SU-DHL-6 (cell line): ENCODE measurements around the gene FRAS1.

Experiments
- H2AFZ ChIP-seq: fragments of 200-600 bp; sonication (generic); 2 replicates; pipeline ENCODE4 v1.6.1; 2014; ENCODE audit warnings: low read depth, mild to moderate bottlenecking, moderate library complexity, mixed read lengths, antibody characterized with exemption, low read length; ENCODE audit not compliant: severe bottlenecking
- H3F3A ChIP-seq: fragments of 200-600 bp; shearing (Covaris generic); 2 replicates; pipeline ENCODE4 v1.6.0; 2016; ENCODE audit warnings: antibody characterized with exemption, mild to moderate bottlenecking; ENCODE audit not compliant: insufficient read depth
- H3K27ac ChIP-seq: fragments of 200-600 bp; sonication (generic); 2 replicates; pipeline ENCODE4 v1.5.1; 2016; ENCODE audit warnings: low read depth, mild to moderate bottlenecking, low read length, moderate library complexity, mixed read lengths
- H3K27me3 ChIP-seq: fragments of 200-600 bp; sonication (generic), shearing (Covaris generic); 2 replicates; pipeline ENCODE4 v1.6.0; 2014; ENCODE audit warnings: mild to moderate bottlenecking, low read length
- H3K36me3 ChIP-seq: fragments of 200-600 bp; sonication (generic); 2 replicates; pipeline ENCODE4 v1.6.1; 2014; ENCODE audit warnings: mild to moderate bottlenecking, low read length, mixed read lengths
- H3K4me2 ChIP-seq: fragments of 300-600, 200-600 bp; shearing (Covaris generic), sonication (generic); 2 replicates; pipeline ENCODE4 v1.6.0; 2014; ENCODE audit warnings: low read length, low read depth, mild to moderate bottlenecking; ENCODE audit not compliant: poor library complexity, severe bottlenecking
- H3K4me3 ChIP-seq: fragments of 200-600 bp; sonication (generic); 2 replicates; pipeline ENCODE4 v1.5.1; 2014; ENCODE audit warnings: antibody characterized with exemption, low read length, mild to moderate bottlenecking, mixed read lengths; ENCODE audit not compliant: insufficient read depth, poor library complexity, severe bottlenecking
- H3K79me2 ChIP-seq: fragments of 200-600 bp; sonication (generic); 2 replicates; pipeline ENCODE4 v1.6.1; 2014; ENCODE audit warnings: mild to moderate bottlenecking, low read length, moderate library complexity; ENCODE audit not compliant: insufficient read depth
- H3K9ac ChIP-seq: fragments of 200-600 bp; sonication (generic); 2 replicates; pipeline ENCODE4 v1.7.0; 2014; ENCODE audit warnings: mild to moderate bottlenecking, low read length
- H3K9me2 ChIP-seq: fragments of 200-600 bp; sonication (generic); replicated peaks from 2 replicates; pipeline ENCODE4 v1.6.1; 2014; ENCODE audit warnings: low read length; ENCODE audit not compliant: insufficient read depth
- H3K9me3 ChIP-seq: fragments of 200-600 bp; sonication (generic); 2 replicates; pipeline ENCODE4 v1.6.1; 2014; ENCODE audit warnings: low read length, mixed read lengths; ENCODE audit not compliant: insufficient read depth
- H4K20me1 ChIP-seq: fragments of 200-600 bp; sonication (generic); 2 replicates; pipeline ENCODE4 v1.6.1; 2014; ENCODE audit warnings: low read depth, mild to moderate bottlenecking, antibody characterized with exemption, low read length, moderate library complexity, mixed read lengths
- CTCF ChIP-seq: fragments of 200-600 bp; sonication (generic); IDR thresholded peaks from one replicate; pipeline ENCODE4 v1.5.1; 2017; ENCODE audit warnings: antibody characterized with exemption, mild to moderate bottlenecking, low read length, moderate library complexity; ENCODE audit not compliant: insufficient read depth, poor library complexity, severe bottlenecking
- EZH2phosphoT487 ChIP-seq: fragments of 200-600 bp; sonication (generic), shearing (Covaris generic); conservative IDR thresholded peaks from 2 replicates; pipeline ENCODE4 v1.6.1; 2018; ENCODE audit warnings: mild to moderate bottlenecking, antibody characterized with exemption, low read length, moderate library complexity, mixed read lengths

Gene FRAS1

GRCh38 chr4:78185117-78185516 is 128.0 kb downstream of the FRAS1 start:
- H3F3A ChIP-seq: no peaks in the 10 kb centered on the region
- TF ChIP-seq CTCF: no peak
- no peak for TF ChIP-seq EZH2phosphoT487
- H3K4me2 ChIP-seq: no peak overlapping the region
- H3K4me3 ChIP-seq: no peak overlapping the region
- H3K9me3 ChIP-seq: no peaks in the 10 kb centered on the region
- H3K27me3 ChIP-seq: no peaks in the 10 kb centered on the region
- no peaks in the 10 kb centered on the region for H3K9me2 ChIP-seq
- no peaks in the 10 kb centered on the region for H3K79me2 ChIP-seq
- H3K36me3 ChIP-seq: no peaks in the 10 kb centered on the region
- H3K9ac ChIP-seq: no peak overlapping the region
- H4K20me1 ChIP-seq: no peaks in the 10 kb centered on the region
- no peak overlapping the region for H2AFZ ChIP-seq
- no peak overlapping the region for H3K27ac ChIP-seq

- TF ChIP-seq EZH2phosphoT487: no peak
- no peak for TF ChIP-seq CTCF
- Histone ChIP-seq H3K36me3 (no peaks in the 10 kb centered on the region), H4K20me1 (no peaks in the 10 kb centered on the region), H3K27ac (no peak overlapping the region), H3K9me3 (no peaks in the 10 kb centered on the region), H2AFZ (no peak overlapping the region), H3K27me3 (no peaks in the 10 kb centered on the region), H3K4me2 (no peak overlapping the region), H3K9me2 (no peaks in the 10 kb centered on the region), H3K4me3 (no peak overlapping the region), H3K79me2 (no peaks in the 10 kb centered on the region), H3K9ac (no peak overlapping the region), H3F3A (no peaks in the 10 kb centered on the region)
Observed at GRCh38 chr4:78186597-78187543, 129.7 kb downstream of the FRAS1 start.

GRCh38 chr4:78190068-78190467 is 132.9 kb downstream of the FRAS1 start:
- Histone ChIP-seq H3K9ac (no peak overlapping the region), H3K4me2 (no peak overlapping the region), H3K79me2 (no peaks in the 10 kb centered on the region), H2AFZ (no peak overlapping the region), H3K9me3 (no peaks in the 10 kb centered on the region), H4K20me1 (no peaks in the 10 kb centered on the region), H3K27ac (no peak overlapping the region), H3K27me3 (no peaks in the 10 kb centered on the region), H3K9me2 (no peaks in the 10 kb centered on the region), H3K4me3 (no peak overlapping the region), H3F3A (no peaks in the 10 kb centered on the region), H3K36me3 (no peaks in the 10 kb centered on the region)
- TF ChIP-seq CTCF: no peak
- TF ChIP-seq EZH2phosphoT487: no peak
